K562 (cell line): ENCODE measurements around the gene SLC17A9. TPM values are rescaled to one million over a fixed set of nuclear protein-coding genes. Genes with fewer than 3 reads are reported as not detected.

ENCODE experiments used
- ATAC-seq: fragments of 200-7000 bp; cut with Tn5 transposase; 3 replicates; pipeline ENCODE4 v1.9.1; 2020; ENCODE audit warnings: moderate library complexity
- BruUV-seq: library from RNA; stranded (reverse); fragments of 400-500 nt; replicated peaks from 2 replicates; lab custom pipeline; 2021; lab: Mats Ljungman, UMichigan
- CTCF ChIA-PET: fragments of 300-600 bp; formaldehyde crosslinking; extraction: SDS; loops from one replicate; lab custom pipeline; 2021; ENCODE audit warnings: low intra/inter-chr PET ratio; lab: Yijun Ruan, JAX
- POLR2A ChIA-PET: fragments of 300-600, 350-650 bp; sonication (Branson Sonifier 250); formaldehyde crosslinking; extraction: SDS; loops from one replicate; lab custom pipeline; 2021; ENCODE audit warnings: antibody characterized with exemption, inconsistent platforms; lab: Yijun Ruan, JAX
- DNase-seq, 4 experiments: peaks; one replicate each; pipeline versions ENCODE4 v3.0.0 to v3.0.0-alpha.2; 2011 to 2018; ENCODE audit warnings: low spot score in 3 of 4, mixed read lengths in 3 of 4; ENCODE audit errors: extremely low read depth in 1 of 4
- FAIRE-seq: peaks from 2 replicates; lab custom pipeline; 2011; peaks lifted over from hg19 to GRCh38; lab: Jason Lieb, UNC
- H2AFZ ChIP-seq: 2 replicates; pipeline ENCODE4 v1.6.0; 2011; ENCODE audit warnings: low read depth, low read length, control low read depth, inconsistent platforms
- H3K27ac ChIP-seq: fragments of 200-600 bp; 3 replicates; pipeline ENCODE4 v1.8.0; 2011; ENCODE audit warnings: low read depth, mild to moderate bottlenecking, control low read depth, inconsistent platforms, low read length, moderate library complexity, mixed read lengths; ENCODE audit errors: extremely low read depth
- H3K27me3 ChIP-seq, 2 experiments: fragments of 300-600 bp in 1 of 2; 2 replicates in 1 of 2; 3 replicates in 1 of 2; pipeline versions ENCODE4 v1.6.0 to v1.8.0; 2011; ENCODE audit warnings: inconsistent platforms in 2 of 2, low read length in 2 of 2, mild to moderate bottlenecking in 1 of 2, mixed read lengths in 1 of 2, moderate library complexity in 1 of 2; ENCODE audit not compliant: control insufficient read depth in 2 of 2, insufficient read depth in 2 of 2
- H3K36me3 ChIP-seq: fragments of 300-600 bp; 3 replicates; pipeline ENCODE4 v1.8.0; 2011; ENCODE audit warnings: mild to moderate bottlenecking, low read length, inconsistent platforms; ENCODE audit not compliant: control insufficient read depth, insufficient read depth
- H3K4me1 ChIP-seq, 2 experiments: fragments of 200-600 bp in 1 of 2; replicated peaks in 1 of 2; 2 replicates in 1 of 2; 3 replicates in 1 of 2; pipeline versions ENCODE4 v1.5.1 to v1.8.0; 2011; ENCODE audit warnings: inconsistent platforms in 2 of 2, low read length in 2 of 2, mild to moderate bottlenecking in 1 of 2, mixed read lengths in 1 of 2, moderate library complexity in 1 of 2; ENCODE audit not compliant: control insufficient read depth in 2 of 2, insufficient read depth in 2 of 2
- H3K4me2 ChIP-seq: 2 replicates; pipeline ENCODE4 v1.6.1; 2011; ENCODE audit warnings: low read length, control low read depth, inconsistent platforms, mixed read lengths; ENCODE audit not compliant: insufficient read depth
- H3K4me3 ChIP-seq: fragments of 200-600 bp; sonication (generic), shearing (Covaris generic); 2 replicates; pipeline ENCODE4 v1.5.1; 2016; ENCODE audit warnings: control low read depth, inconsistent platforms
- H3K79me2 ChIP-seq: fragments of 200-600 bp; 3 replicates; pipeline ENCODE4 v1.8.0; 2011; ENCODE audit warnings: low read length, inconsistent platforms; ENCODE audit not compliant: control insufficient read depth, insufficient read depth
- H3K9ac ChIP-seq, 2 experiments: 2 replicates each; pipeline versions ENCODE4 v1.6.0 to v1.6.1; 2011; ENCODE audit warnings: low read depth in 2 of 2, low read length in 2 of 2, control low read depth in 1 of 2, inconsistent platforms in 1 of 2, mild to moderate bottlenecking in 1 of 2, mixed read lengths in 1 of 2; ENCODE audit not compliant: insufficient read depth in 1 of 2
- H3K9me1 ChIP-seq: one replicate; pipeline ENCODE4 v1.6.0; 2011; ENCODE audit warnings: inconsistent platforms, mild to moderate bottlenecking, low read length, moderate library complexity; ENCODE audit not compliant: control insufficient read depth, insufficient read depth
- H3K9me3 ChIP-seq: replicated peaks from 2 replicates; pipeline ENCODE4 v1.5.1; 2011; ENCODE audit warnings: low read depth, low read length, inconsistent platforms; ENCODE audit not compliant: control insufficient read depth, insufficient read depth
- H4K20me1 ChIP-seq: replicated peaks from 2 replicates; pipeline ENCODE4 v1.6.1; 2011; ENCODE audit warnings: low read length, inconsistent platforms, mixed read lengths; ENCODE audit not compliant: control insufficient read depth, insufficient read depth
- BCL6 ChIP-seq: fragments of 250-450 bp; sonication (Bioruptor Pico); IDR thresholded peaks from 2 replicates; pipeline ENCODE4 v1.4.0; 2020
- CHD1 ChIP-seq: fragments of 200-600 bp; sonication (generic); IDR thresholded peaks from one replicate; pipeline ENCODE4 v1.6.1; 2012; ENCODE audit warnings: mild to moderate bottlenecking, moderate library complexity, low read length, inconsistent platforms
- FOXJ2 ChIP-seq: fragments of 200-800 bp; sonication (Bioruptor generic); IDR thresholded peaks from 2 replicates; pipeline ENCODE4 v1.6.1; 2016; ENCODE audit warnings: missing genetic modification characterization, missing compliant biosample characterization
- FUS ChIP-seq: fragments of 200-400 bp; formaldehyde crosslinking; optimal IDR thresholded peaks from 2 replicates; pipeline ENCODE3; 2017; ENCODE audit warnings: low read depth, low read length
- HIVEP1 ChIP-seq: fragments of 250-450 bp; sonication (Bioruptor Pico); IDR thresholded peaks from 2 replicates; pipeline ENCODE4 v1.4.0; 2020; ENCODE audit warnings: mild to moderate bottlenecking
- HMG20A ChIP-seq: fragments of 450-650 bp; formaldehyde crosslinking; conservative IDR thresholded peaks from 2 replicates; pipeline ENCODE4 v1.4.0; 2020; ENCODE audit warnings: mild to moderate bottlenecking, mixed read lengths
- MIER1 ChIP-seq: fragments of 450-650 bp; IDR thresholded peaks from 2 replicates; pipeline ENCODE4 v1.6.1; 2016; ENCODE audit warnings: antibody characterized with exemption, mild to moderate bottlenecking, low read depth
- POLR3A ChIP-seq: IDR thresholded peaks from 2 replicates; pipeline ENCODE4 v1.6.1; 2011; ENCODE audit warnings: borderline replicate concordance, mild to moderate bottlenecking, moderate library complexity; ENCODE audit not compliant: insufficient read length, insufficient read depth; ENCODE audit errors: extremely low read depth
- RFX5 ChIP-seq: IDR thresholded peaks from 2 replicates; pipeline ENCODE4 v1.6.1; 2011; ENCODE audit warnings: low read depth, mild to moderate bottlenecking, improper control_type of control experiment, low read length
- RUNX1 ChIP-seq: sonication (generic); IDR thresholded peaks from 2 replicates; pipeline ENCODE4 v1.6.1; 2016; ENCODE audit warnings: antibody characterized with exemption, low read depth
- SMAD2 ChIP-seq: fragments of 150-350 bp; IDR thresholded peaks from 2 replicates; pipeline ENCODE4 v1.6.1; 2014; ENCODE audit warnings: low read depth, mild to moderate bottlenecking, low read length
- STAG1 ChIP-seq: sonication (generic); formaldehyde crosslinking; IDR thresholded peaks from 2 replicates; pipeline ENCODE4 v1.5.0; 2020; ENCODE audit warnings: missing genetic modification reagents, borderline replicate concordance
- TAF7 ChIP-seq: fragments of 450-650 bp; IDR thresholded peaks from 2 replicates; pipeline ENCODE4 v1.6.1; 2016; ENCODE audit warnings: missing genetic modification characterization, missing compliant biosample characterization
- TGIF2 ChIP-seq: sonication (generic); formaldehyde crosslinking; IDR thresholded peaks from 2 replicates; pipeline ENCODE4 v1.8.1; 2022; ENCODE audit warnings: mild to moderate bottlenecking, missing genetic modification reagents, moderate library complexity
- ZKSCAN3 ChIP-seq: fragments of 250-450 bp; sonication (Bioruptor Pico); IDR thresholded peaks from 2 replicates; pipeline ENCODE4 v1.4.0; 2020
- WGBS: fragments of 100-300 bp; shearing (Covaris generic); methylation state at CpG from one replicate; pipeline ENCODE4 v1.1.6; 2016; ENCODE audit warnings: low coverage, mixed read lengths; ENCODE audit not compliant: insufficient coverage; ENCODE audit errors: missing lambda C conversion rate; 5-methylcytosine and 5-hydroxymethylcytosine counted together
- in situ Hi-C: fragments of 300-500 bp; cut with MboI; formaldehyde crosslinking; loops from 4 replicates; pipeline ENCODE4 v1.15.0; 2018; ENCODE audit warnings: inconsistent platforms, mixed read lengths
- intact Hi-C: fragments of 100-400 bp; cut with micrococcal nuclease; formaldehyde crosslinking; loops from 2 replicates; pipeline ENCODE4 v1.14.2; 2022
- polyA plus RNA-seq, 8 experiments: library from polyadenylated mRNA; depleted of rRNA in 4 of 8; stranded (reverse) in 5 of 8; unstranded in 3 of 8; fragments of >200 nt; fragmentation: Nextera tagmentation in 2 of 8; fragmentation: Illumina TruSeq in 1 of 8; extraction: Ambion mirVana in 2 of 8; extraction: Trizol in 1 of 8; gene quantifications; 2 replicates each; pipeline versions ENCODE4 v1.2.1 to v1.2.3, GENCODE V29; 2011 to 2014; ENCODE audit warnings: inconsistent platforms in 1 of 8, missing spikeins in 1 of 8
- total RNA-seq, 7 experiments: library from RNA; depleted of rRNA in 6 of 7; stranded (reverse); fragments of >200 nt in 6 of 7; fragmentation: Illumina TruSeq in 2 of 7; extraction: Trizol in 2 of 7; gene quantifications; 2 replicates each; pipeline versions ENCODE4 v1.2.1 to v1.2.3, GENCODE V29; 2011 to 2021; ENCODE audit warnings: low replicate concordance in 1 of 7
- TF ChIP-seq, protein P1 (sequence below), 2 experiments: fragments of 450-650 bp; formaldehyde crosslinking in 1 of 2; IDR thresholded peaks; 2 replicates each; pipeline versions ENCODE4 v1.4.0 to v1.6.1; 2014 to 2020; ENCODE audit warnings: mild to moderate bottlenecking in 2 of 2, borderline replicate concordance in 1 of 2, low read depth in 1 of 2

Gene SLC17A9
- total and polyA plus RNA-seq, 9 of the 15 experiments (the other 6 are each of a cell fraction or from before 2014, with no cell fraction given): 0.04 to 0.31 TPM; not detected in 7

DNA sequence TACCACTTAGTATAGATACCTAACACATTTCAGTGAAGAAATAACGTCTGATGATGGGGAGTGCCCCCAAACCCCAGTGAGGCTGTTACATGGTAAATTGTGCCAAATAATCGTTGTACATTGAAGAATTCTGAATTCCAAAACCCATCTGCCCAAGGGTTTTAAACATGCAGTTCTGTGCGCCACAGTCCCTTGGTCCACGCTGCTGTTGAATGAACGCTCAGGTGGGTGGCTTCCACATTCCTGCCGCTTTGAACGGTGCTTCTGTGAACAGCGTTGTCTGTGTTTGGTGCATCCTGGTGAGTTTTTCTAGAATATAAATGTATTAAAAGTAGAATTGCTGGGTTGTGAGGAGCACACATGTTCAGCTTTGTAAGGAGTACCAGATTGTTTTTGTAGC is 11.6 kb upstream of the SLC17A9 start:
- Histone ChIP-seq H3K36me3 (peaks cover 65% of the 10 kb centered on the region), H3K79me2 (peaks cover 60% of the 10 kb centered on the region), H3K4me2 (no peak overlapping the region), H3K27me3 (no peaks in the 10 kb centered on the region), H3K9me1 (no peaks in the 10 kb centered on the region), H3K4me1 (peaks cover 12 to 35% of the 10 kb centered on the region in 2 experiments; a peak in 4 of 5 replicates), H3K4me3 (no peak overlapping the region), H3K27ac (no peak overlapping the region), H4K20me1 (peaks cover 8% of the 10 kb centered on the region; the same call in 1 of the 2 replicates), H3K9me3 (no peaks in the 10 kb centered on the region), H2AFZ (no peak overlapping the region), H3K9ac (no peak overlapping the region; a peak in 1 of 4 replicates)
- ChIA-PET POLR2A (interaction anchor here (0.5 kb wide), 1 partner anchor 13 kb away, joined by 4 read pairs; no protein-coding TSS in a partner anchor), CTCF (no interaction called here)
- ATAC-seq (no peak), DNase-seq (no peak), FAIRE-seq (no peak)
- no TSS peak for BruUV-seq
- 91% methylated on average over 8 of the region's 8 CpGs for WGBS
- intact Hi-C loops: no loop called here
- in situ Hi-C loops: no loop called here
- TF ChIP-seq TAF7 (tag) (no peak), RUNX1 (no peak), POLR3A (no peak), BCL6 (CRISPR knock-in tag) (no peak), ZKSCAN3 (CRISPR knock-in tag) (no peak), STAG1 (CRISPR knock-in tag) (no peak), HIVEP1 (CRISPR knock-in tag) (no peak), FOXJ2 (tag) (no peak), CHD1 (no peak), SMAD2 (no peak), TGIF2 (CRISPR knock-in tag) (no peak), FUS (no peak), RFX5 (no peak), HMG20A (no peak), MIER1 (no peak)
- TF ChIP-seq, protein P1, sequence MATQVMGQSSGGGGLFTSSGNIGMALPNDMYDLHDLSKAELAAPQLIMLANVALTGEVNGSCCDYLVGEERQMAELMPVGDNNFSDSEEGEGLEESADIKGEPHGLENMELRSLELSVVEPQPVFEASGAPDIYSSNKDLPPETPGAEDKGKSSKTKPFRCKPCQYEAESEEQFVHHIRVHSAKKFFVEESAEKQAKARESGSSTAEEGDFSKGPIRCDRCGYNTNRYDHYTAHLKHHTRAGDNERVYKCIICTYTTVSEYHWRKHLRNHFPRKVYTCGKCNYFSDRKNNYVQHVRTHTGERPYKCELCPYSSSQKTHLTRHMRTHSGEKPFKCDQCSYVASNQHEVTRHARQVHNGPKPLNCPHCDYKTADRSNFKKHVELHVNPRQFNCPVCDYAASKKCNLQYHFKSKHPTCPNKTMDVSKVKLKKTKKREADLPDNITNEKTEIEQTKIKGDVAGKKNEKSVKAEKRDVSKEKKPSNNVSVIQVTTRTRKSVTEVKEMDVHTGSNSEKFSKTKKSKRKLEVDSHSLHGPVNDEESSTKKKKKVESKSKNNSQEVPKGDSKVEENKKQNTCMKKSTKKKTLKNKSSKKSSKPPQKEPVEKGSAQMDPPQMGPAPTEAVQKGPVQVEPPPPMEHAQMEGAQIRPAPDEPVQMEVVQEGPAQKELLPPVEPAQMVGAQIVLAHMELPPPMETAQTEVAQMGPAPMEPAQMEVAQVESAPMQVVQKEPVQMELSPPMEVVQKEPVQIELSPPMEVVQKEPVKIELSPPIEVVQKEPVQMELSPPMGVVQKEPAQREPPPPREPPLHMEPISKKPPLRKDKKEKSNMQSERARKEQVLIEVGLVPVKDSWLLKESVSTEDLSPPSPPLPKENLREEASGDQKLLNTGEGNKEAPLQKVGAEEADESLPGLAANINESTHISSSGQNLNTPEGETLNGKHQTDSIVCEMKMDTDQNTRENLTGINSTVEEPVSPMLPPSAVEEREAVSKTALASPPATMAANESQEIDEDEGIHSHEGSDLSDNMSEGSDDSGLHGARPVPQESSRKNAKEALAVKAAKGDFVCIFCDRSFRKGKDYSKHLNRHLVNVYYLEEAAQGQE (IDR thresholded peaks at IDR 0.05; ENCODE audit: borderline replicate concordance): no peak
- TF ChIP-seq, protein P1 (CRISPR knock-in tag; IDR thresholded peaks at IDR 0.05; ENCODE audit: low read depth): no peak
